ENCODE data around the gene PTPRK.

The PTPRK gene

GRCh38 chr6:128379577-128379976 lies 140.8 kb downstream of the PTPRK start:
- no peak for DNase-seq

GRCh38 chr6:128376952-128377503 lies 143.4 kb downstream of the PTPRK start:
- no peak for DNase-seq

GRCh38 chr6:128371136-128371535 lies 149.3 kb downstream of the PTPRK start:
- DNase-seq: no peak

- DNase-seq: no peak
Observed at GRCh38 chr6:128370072-128370471, 150.3 kb downstream of the PTPRK start.

- no peak for DNase-seq
Observed at GRCh38 chr6:128368213-128368944, 152.0 kb downstream of the PTPRK start.

- DNase-seq: no peak
Observed at GRCh38 chr6:128367437-128367836, 153.0 kb downstream of the PTPRK start.

- no peak for DNase-seq
Observed at GRCh38 chr6:128365520-128366160, 154.8 kb downstream of the PTPRK start.

GRCh38 chr6:128364766-128365519 lies 155.5 kb downstream of the PTPRK start:
- no peak for DNase-seq

- DNase-seq: no peak
Observed at GRCh38 chr6:128363020-128363813, 157.2 kb downstream of the PTPRK start.

GRCh38 chr6:128361378-128361777 lies 159.0 kb downstream of the PTPRK start:
- DNase-seq: no peak

GRCh38 chr6:128358244-128358776 lies 162.1 kb downstream of the PTPRK start:
- DNase-seq: no peak

- DNase-seq: no peak
Observed at GRCh38 chr6:128357392-128358130, 162.8 kb downstream of the PTPRK start.

GRCh38 chr6:128352366-128352765 lies 168.0 kb downstream of the PTPRK start:
- DNase-seq: no peak

GRCh38 chr6:128351255-128351514 lies 169.2 kb downstream of the PTPRK start:
- no peak for DNase-seq

- no peak for DNase-seq
Observed at GRCh38 chr6:128350416-128351254, 169.8 kb downstream of the PTPRK start.

GRCh38 chr6:128347123-128347522 lies 173.3 kb downstream of the PTPRK start:
- no peak for DNase-seq

GRCh38 chr6:128346569-128346968 lies 173.8 kb downstream of the PTPRK start:
- no peak for DNase-seq

- no peak for DNase-seq
Observed at GRCh38 chr6:128345278-128345677, 175.1 kb downstream of the PTPRK start.

GRCh38 chr6:128343706-128344105 lies 176.7 kb downstream of the PTPRK start:
- no peak for DNase-seq

- no peak for DNase-seq
Observed at GRCh38 chr6:128339635-128340450, 180.6 kb downstream of the PTPRK start.
